GM12878 (cell line): Measurements from ENCODE around the gene RBMX. TPM values are rescaled to one million over a fixed set of nuclear protein-coding genes. Genes with fewer than 3 reads are reported as not detected.

Experiments used
- ATAC-seq: fragments of 200-7000 bp; cut with Tn5 transposase; 3 replicates; pipeline ENCODE4 v1.9.1; 2020; ENCODE audit warnings: mild to moderate bottlenecking, moderate library complexity
- BruUV-seq: library from RNA; stranded (reverse); fragments of 400-500 nt; replicated peaks from 2 replicates; lab custom pipeline; 2021; lab: Mats Ljungman, UMichigan
- CTCF ChIA-PET: fragments of 300-600 bp; sonication (Branson Sonifier 250); formaldehyde crosslinking; extraction: SDS; loops from one replicate; lab custom pipeline; 2021; ENCODE audit warnings: inconsistent platforms; lab: Yijun Ruan, JAX
- POLR2A ChIA-PET: fragments of 350-600 bp; formaldehyde crosslinking; extraction: SDS; loops from one replicate; lab custom pipeline; 2021; ENCODE audit warnings: inconsistent platforms; lab: Charles Lee
- RAD21 ChIA-PET: fragments of 300-600 bp; sonication (Branson Sonifier 250); formaldehyde crosslinking; loops from one replicate; lab custom pipeline; 2023; ENCODE audit warnings: antibody characterized with exemption; ENCODE audit not compliant: unreplicated experiment; lab: Charles Lee
- SMC1A ChIA-PET: fragments of 300-600 bp; sonication (Branson Sonifier 250); formaldehyde crosslinking; loops from one replicate; lab custom pipeline; 2023; ENCODE audit not compliant: unreplicated experiment, uncharacterized antibody; lab: Charles Lee
- DNase-seq: peaks from one replicate; pipeline ENCODE4 v3.0.0-alpha.2; 2011; ENCODE audit warnings: low read depth, low spot score
- FAIRE-seq: peaks from 3 replicates; lab custom pipeline; 2011; peaks lifted over from hg19 to GRCh38; lab: Jason Lieb, UNC
- H2AFZ ChIP-seq: 2 replicates; pipeline ENCODE4 v1.6.0; 2011; ENCODE audit warnings: low read depth, low read length, control low read depth; ENCODE audit not compliant: control insufficient read depth
- H3K27ac ChIP-seq: 2 replicates; pipeline ENCODE4 v1.5.1; 2011; ENCODE audit warnings: control low read depth; ENCODE audit not compliant: control insufficient read depth, insufficient read depth
- H3K27me3 ChIP-seq, 2 experiments: replicated peaks in 1 of 2; 2 replicates each; pipeline versions ENCODE4 v1.6.0 to v1.6.1; 2011; ENCODE audit warnings: low read length in 1 of 2; ENCODE audit not compliant: control insufficient read depth in 2 of 2, insufficient read depth in 2 of 2
- H3K36me3 ChIP-seq, 2 experiments: 2 replicates each; pipeline ENCODE4 v1.5.1; 2011; ENCODE audit warnings: low read length in 1 of 2; ENCODE audit not compliant: control insufficient read depth in 2 of 2, insufficient read depth in 2 of 2
- H3K4me1 ChIP-seq: 2 replicates; pipeline ENCODE4 v1.6.1; 2011; ENCODE audit warnings: mild to moderate bottlenecking, low read length, moderate library complexity, mixed read lengths; ENCODE audit not compliant: control insufficient read depth, insufficient read depth
- H3K4me2 ChIP-seq: 2 replicates; pipeline ENCODE4 v1.6.0; 2011; ENCODE audit warnings: control low read depth; ENCODE audit not compliant: control insufficient read depth, insufficient read depth
- H3K4me3 ChIP-seq: fragments of 200-600 bp; sonication (generic); 2 replicates; pipeline ENCODE4 v1.5.1; 2016
- H3K79me2 ChIP-seq: 2 replicates; pipeline ENCODE4 v1.6.0; 2011; ENCODE audit warnings: low read length; ENCODE audit not compliant: control insufficient read depth, insufficient read depth
- H3K9ac ChIP-seq: 2 replicates; pipeline ENCODE4 v1.8.0; 2011; ENCODE audit warnings: low read length, control low read depth, mixed read lengths; ENCODE audit not compliant: control insufficient read depth, insufficient read depth
- H3K9me3 ChIP-seq: replicated peaks from 3 replicates; pipeline ENCODE4 v1.5.1; 2011; ENCODE audit warnings: mild to moderate bottlenecking, low read length; ENCODE audit not compliant: control insufficient read depth, insufficient read depth
- H4K20me1 ChIP-seq: 2 replicates; pipeline ENCODE4 v1.6.0; 2011; ENCODE audit not compliant: control insufficient read depth, insufficient read depth
- ATF7 ChIP-seq: fragments of 450-650 bp; IDR thresholded peaks from 2 replicates; pipeline ENCODE4 v1.6.1; 2016; ENCODE audit warnings: low read depth, mild to moderate bottlenecking
- JUND ChIP-seq: IDR thresholded peaks from 2 replicates; pipeline ENCODE4 v1.6.1; 2012; ENCODE audit warnings: low read depth, mild to moderate bottlenecking, low read length, improper control_type of control experiment, moderate library complexity
- ZNF384 ChIP-seq: IDR thresholded peaks from 2 replicates; pipeline ENCODE4 v1.6.1; 2012; ENCODE audit warnings: low read depth, mild to moderate bottlenecking, low read length, improper control_type of control experiment, borderline replicate concordance
- WGBS: methylation state at CpG from one replicate; pipeline ENCODE4 v1.1.6; 2016; ENCODE audit warnings: low lambda C conversion rate; ENCODE audit not compliant: insufficient replicate concordance, insufficient coverage; ENCODE audit errors: missing lambda C conversion rate; 5-methylcytosine and 5-hydroxymethylcytosine counted together
- in situ Hi-C: fragments of 300-500 bp; cut with MboI; formaldehyde crosslinking; loops from 9 replicates; pipeline ENCODE4 v1.14.3; 2018; ENCODE audit warnings: mixed read lengths
- intact Hi-C: fragments of 100-400 bp; cut with micrococcal nuclease; formaldehyde crosslinking; loops from one replicate; pipeline ENCODE4 v1.14.2; 2022; ENCODE audit not compliant: unreplicated experiment
- polyA plus RNA-seq, 11 experiments: library from polyadenylated mRNA; depleted of rRNA in 4 of 11; unstranded in 6 of 11; stranded (reverse) in 5 of 11; fragments of >200 nt; fragmentation: Nextera tagmentation in 4 of 11; fragmentation: Illumina TruSeq in 1 of 11; extraction: Ambion mirVana in 4 of 11; extraction: Trizol in 1 of 11; gene quantifications; 1 replicate in 1 of 11; 2 replicates in 10 of 11; pipeline versions ENCODE4 v1.2.1 to v1.2.3, GENCODE V29; 2011 to 2016; ENCODE audit warnings: inconsistent platforms in 2 of 11, missing spikeins in 2 of 11, low read depth in 1 of 11
- total RNA-seq, 4 experiments: library from RNA; depleted of rRNA in 3 of 4; stranded (reverse); fragments of >200 nt in 3 of 4; fragmentation: Illumina TruSeq in 1 of 4; extraction: Trizol in 1 of 4; gene quantifications; 2 replicates each; pipeline versions ENCODE4 v1.2.1 to v1.2.3, GENCODE V29; 2013 to 2021
- TF ChIP-seq, protein P1 (sequence below): IDR thresholded peaks from 2 replicates; pipeline ENCODE4 v1.6.1; 2011; ENCODE audit warnings: low read depth, mild to moderate bottlenecking, low read length, moderate library complexity, borderline replicate concordance; ENCODE audit errors: extremely low read depth

Gene RBMX
- total and polyA plus RNA-seq, 10 of the 15 experiments (the other 5 are each of a cell fraction or from before 2014, with no cell fraction given) = 252 to 427 (median 288) TPM

DNA sequence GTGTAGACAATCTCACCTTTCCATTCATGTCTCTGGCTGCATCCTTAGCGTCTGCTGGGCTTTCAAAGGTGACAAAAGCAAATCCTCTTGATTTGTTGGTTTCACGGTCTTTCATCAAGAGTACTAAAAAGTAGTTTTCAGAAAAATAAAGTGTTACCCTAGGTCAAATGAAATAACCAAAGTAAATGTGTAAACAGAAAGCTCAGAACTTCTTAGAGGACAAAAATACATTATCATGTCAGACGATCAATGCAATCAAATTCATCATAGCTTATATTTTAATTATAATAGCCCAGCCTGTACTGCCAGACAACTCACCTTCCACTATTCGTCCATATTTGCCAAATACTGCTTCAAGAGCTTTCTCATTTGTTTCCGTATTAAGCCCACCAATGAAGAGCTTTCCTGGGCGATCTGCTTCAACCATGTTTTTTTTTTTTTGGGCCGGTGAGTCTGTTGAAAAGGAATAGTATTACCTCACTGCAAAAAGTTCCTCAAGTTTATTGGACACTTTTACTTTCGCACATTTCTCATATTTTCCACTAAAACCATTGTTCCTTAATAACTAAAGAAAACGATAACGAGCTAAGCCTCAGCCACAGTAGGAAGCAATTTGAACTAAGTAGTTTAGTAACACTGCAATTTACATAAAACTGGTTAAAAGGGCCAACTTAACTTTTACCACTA, 1.4 kb downstream of the RBMX start:
- H2AFZ ChIP-seq = no peak overlapping the region
- 15% methylated on average over 10 of the region's 10 CpGs for WGBS
- DNase-seq (no peak), FAIRE-seq (no peak), ATAC-seq (peak; percentile 25)
- RAD21 ChIA-PET = interaction anchor here (0.7 to 1.4 kb wide), 7 partner anchors 33 to 207 kb away, joined by 3 to 5 read pairs (median 3); no protein-coding TSS in a partner anchor
- H3K9ac ChIP-seq = peak overlapping the region; percentile 97
- peak overlapping the region; percentile 93 for H3K27ac ChIP-seq
- no peaks in the 10 kb centered on the region for H3K27me3 ChIP-seq
- peaks cover 36% of the 10 kb centered on the region for H3K79me2 ChIP-seq
- POLR2A ChIA-PET = interaction anchor here (0.7 to 2.3 kb wide), 6 partner anchors 24 to 1586 kb away, joined by 3 to 7 read pairs (median 4); no protein-coding TSS in a partner anchor
- H3K4me1 ChIP-seq = no peaks in the 10 kb centered on the region; the same call in 1 of the 2 replicates
- SMC1A ChIA-PET = interaction anchor here (0.6 to 1.8 kb wide), 7 partner anchors 8 to 129 kb away, joined by 3 to 7 read pairs (median 3); no protein-coding TSS in a partner anchor
- intact Hi-C loops (no loop called here), in situ Hi-C loops (no loop called here)
- H3K9me3 ChIP-seq = no peaks in the 10 kb centered on the region; the same call in 2 of the 3 replicates
- CTCF ChIA-PET = interaction anchor here (1.0 kb wide), 1 partner anchor 12 kb away, joined by 4 read pairs; no protein-coding TSS in a partner anchor
- peaks cover 0 to 6% of the 10 kb centered on the region in 2 experiments; a peak in 1 of 4 replicates for H3K36me3 ChIP-seq
- TF ChIP-seq JUND (no peak), ATF7 (0 out of 2 replicates have a peak, but pooled peaks have one; percentile 25), ZNF384 (peak; percentile 47; the same call in 1 of the 2 replicates)
- TF ChIP-seq, protein P1, sequence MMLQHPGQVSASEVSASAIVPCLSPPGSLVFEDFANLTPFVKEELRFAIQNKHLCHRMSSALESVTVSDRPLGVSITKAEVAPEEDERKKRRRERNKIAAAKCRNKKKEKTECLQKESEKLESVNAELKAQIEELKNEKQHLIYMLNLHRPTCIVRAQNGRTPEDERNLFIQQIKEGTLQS = no peak
- H3K4me2 ChIP-seq = peak overlapping the region; percentile 50
- BruUV-seq = no TSS peak
- peak overlapping the region; percentile 85 for H3K4me3 ChIP-seq
- H4K20me1 ChIP-seq = no peaks in the 10 kb centered on the region
